Neural cell (in vitro differentiated cells): ENCODE results near the gene OR2W1.

Experiments
- CTCF ChIP-seq: fragments of 450-650 bp; IDR thresholded peaks from 2 replicates; pipeline ENCODE4 v1.5.1; 2014; ENCODE audit warnings: antibody characterized with exemption, mild to moderate bottlenecking, moderate library complexity; ENCODE audit not compliant: poor library complexity, severe bottlenecking
- EP300 ChIP-seq: fragments of 450-650 bp; conservative IDR thresholded peaks from 2 replicates; pipeline ENCODE4 v1.6.1; 2014; ENCODE audit warnings: antibody characterized with exemption, mild to moderate bottlenecking, moderate library complexity; ENCODE audit not compliant: poor library complexity, severe bottlenecking
- EZH2 ChIP-seq: fragments of 200-600, 300-800 bp; shearing (Covaris generic), sonication (generic); IDR thresholded peaks from 2 replicates; pipeline ENCODE4 v1.6.1; 2014; ENCODE audit warnings: antibody characterized with exemption, low read length, borderline replicate concordance, mild to moderate bottlenecking; ENCODE audit not compliant: insufficient read depth, poor library complexity, severe bottlenecking
- MXI1 ChIP-seq: fragments of 450-650 bp; conservative IDR thresholded peaks from 2 replicates; pipeline ENCODE4 v1.6.1; 2014; ENCODE audit warnings: antibody characterized with exemption, mild to moderate bottlenecking; ENCODE audit not compliant: poor library complexity, severe bottlenecking
- POLR2AphosphoS5 ChIP-seq: IDR thresholded peaks from 2 replicates; pipeline ENCODE4 v1.6.1; 2012
- RAD21 ChIP-seq: fragments of 450-650 bp; conservative IDR thresholded peaks from 2 replicates; pipeline ENCODE4 v1.6.1; 2014; ENCODE audit warnings: antibody characterized with exemption, mild to moderate bottlenecking, moderate library complexity
- REST ChIP-seq: IDR thresholded peaks from 2 replicates; pipeline ENCODE4 v1.6.1; 2012; ENCODE audit warnings: borderline replicate concordance
- SMC3 ChIP-seq: fragments of 450-650 bp; conservative IDR thresholded peaks from 2 replicates; pipeline ENCODE4 v1.6.1; 2014; ENCODE audit warnings: antibody characterized with exemption, mild to moderate bottlenecking, moderate library complexity; ENCODE audit not compliant: poor library complexity
- TAF1 ChIP-seq: IDR thresholded peaks from 2 replicates; pipeline ENCODE4 v1.6.1; 2012; ENCODE audit warnings: low read depth

- no peak for TF ChIP-seq CTCF
- no peak for TF ChIP-seq POLR2AphosphoS5
- TF ChIP-seq EP300 = no peak
- no peak for TF ChIP-seq RAD21
- no peak for TF ChIP-seq TAF1
- TF ChIP-seq EZH2 = no peak
- TF ChIP-seq REST = no peak
- TF ChIP-seq MXI1 = no peak
- no peak for TF ChIP-seq SMC3
These were observed 30.0 kb downstream of the OR2W1 start for GRCh38 chr6:29014729-29015608.
